Activated CD4-positive, alpha-beta T cell treated with anti-CD3 and anti-CD28 coated beads, Interleukin-2, amount 10 ng/mL, durations not matched to agents 24 days and 14 days (primary cell): Measurements from ENCODE around the gene ESPL1. TPM values are rescaled to one million over a fixed set of nuclear protein-coding genes. Genes with fewer than 3 reads are reported as not detected.

ENCODE experiments used
- DNase-seq: peaks from one replicate; pipeline ENCODE4 v3.0.0; 2022
- H3K27ac Mint-ChIP-seq: one replicate; pipeline ENCODE4 v1.8.0; 2022; ENCODE audit warnings: mild to moderate bottlenecking, mixed read lengths
- H3K27me3 Mint-ChIP-seq: one replicate; pipeline ENCODE4 v1.8.0; 2022; ENCODE audit warnings: mixed read lengths
- H3K36me3 Mint-ChIP-seq: one replicate; pipeline ENCODE4 v1.8.0; 2022; ENCODE audit warnings: low read depth, mild to moderate bottlenecking, mixed read lengths
- H3K4me1 Mint-ChIP-seq: one replicate; pipeline ENCODE4 v1.8.0; 2021; ENCODE audit warnings: mixed read lengths
- H3K4me3 Mint-ChIP-seq: one replicate; pipeline ENCODE4 v1.8.0; 2022; ENCODE audit warnings: mild to moderate bottlenecking, moderate library complexity, mixed read lengths
- H3K9me3 Mint-ChIP-seq: one replicate; pipeline ENCODE4 v1.8.0; 2021; ENCODE audit warnings: mixed read lengths
- intact Hi-C: fragments of 100-400 bp; cut with micrococcal nuclease; formaldehyde crosslinking; loops from one replicate; pipeline ENCODE4 v1.15.1; 2023
- total RNA-seq: library from RNA; stranded (reverse); gene quantifications from 2 replicates; pipeline ENCODE4 v1.2.3, GENCODE V29; 2022

ESPL1 gene
- total RNA-seq, 1 donor from 2014 or later, result 76.7 TPM

GRCh38 chr12:53235164-53235563 is 32.9 kb upstream of the ESPL1 start:
- Mint-ChIP-seq H3K9me3 (no peaks in the 10 kb centered on the region), H3K4me1 (peaks cover 47% of the 10 kb centered on the region), H3K36me3 (no peaks in the 10 kb centered on the region), H3K4me3 (peak overlapping the region; percentile 42), H3K27me3 (no peaks in the 10 kb centered on the region), H3K27ac (peak overlapping the region; percentile 69)
- DNase-seq, result no peak
- intact Hi-C loops, result no loop called here

GRCh38 chr12:53235742-53236442 is 32.2 kb upstream of the ESPL1 start:
- no peaks in the 10 kb centered on the region for H3K36me3 Mint-ChIP-seq
- no peaks in the 10 kb centered on the region for H3K9me3 Mint-ChIP-seq
- intact Hi-C loops, result loop anchor here (1.0 kb wide), 2 partner anchors 15 to 17 kb away; no protein-coding TSS in a partner anchor
- peak overlapping the region; percentile 74 for H3K27ac Mint-ChIP-seq
- peaks cover 43% of the 10 kb centered on the region for H3K4me1 Mint-ChIP-seq
- no peaks in the 10 kb centered on the region for H3K27me3 Mint-ChIP-seq
- DNase-seq, result peak; percentile 70
- peak overlapping the region; percentile 70 for H3K4me3 Mint-ChIP-seq

- H3K27me3 Mint-ChIP-seq, result no peaks in the 10 kb centered on the region
- H3K9me3 Mint-ChIP-seq, result no peaks in the 10 kb centered on the region
- H3K27ac Mint-ChIP-seq, result peak overlapping the region; percentile 74
- no peaks in the 10 kb centered on the region for H3K36me3 Mint-ChIP-seq
- intact Hi-C loops, result loop anchor here (1.0 kb wide), 2 partner anchors 15 to 17 kb away; no protein-coding TSS in a partner anchor
- DNase-seq, result peak; percentile 76
- peak overlapping the region; percentile 70 for H3K4me3 Mint-ChIP-seq
- peaks cover 41% of the 10 kb centered on the region for H3K4me1 Mint-ChIP-seq
Observed at GRCh38 chr12:53236443-53237111, 31.5 kb upstream of the ESPL1 start.

GRCh38 chr12:53239643-53240258 is 28.3 kb upstream of the ESPL1 start:
- intact Hi-C loops, result no loop called here
- Mint-ChIP-seq H3K36me3 (no peaks in the 10 kb centered on the region), H3K27ac (peak overlapping the region; percentile 12), H3K4me1 (peaks cover 29% of the 10 kb centered on the region), H3K27me3 (peaks cover 21% of the 10 kb centered on the region), H3K9me3 (no peaks in the 10 kb centered on the region), H3K4me3 (no peak overlapping the region)
- DNase-seq, result no peak

DNA sequence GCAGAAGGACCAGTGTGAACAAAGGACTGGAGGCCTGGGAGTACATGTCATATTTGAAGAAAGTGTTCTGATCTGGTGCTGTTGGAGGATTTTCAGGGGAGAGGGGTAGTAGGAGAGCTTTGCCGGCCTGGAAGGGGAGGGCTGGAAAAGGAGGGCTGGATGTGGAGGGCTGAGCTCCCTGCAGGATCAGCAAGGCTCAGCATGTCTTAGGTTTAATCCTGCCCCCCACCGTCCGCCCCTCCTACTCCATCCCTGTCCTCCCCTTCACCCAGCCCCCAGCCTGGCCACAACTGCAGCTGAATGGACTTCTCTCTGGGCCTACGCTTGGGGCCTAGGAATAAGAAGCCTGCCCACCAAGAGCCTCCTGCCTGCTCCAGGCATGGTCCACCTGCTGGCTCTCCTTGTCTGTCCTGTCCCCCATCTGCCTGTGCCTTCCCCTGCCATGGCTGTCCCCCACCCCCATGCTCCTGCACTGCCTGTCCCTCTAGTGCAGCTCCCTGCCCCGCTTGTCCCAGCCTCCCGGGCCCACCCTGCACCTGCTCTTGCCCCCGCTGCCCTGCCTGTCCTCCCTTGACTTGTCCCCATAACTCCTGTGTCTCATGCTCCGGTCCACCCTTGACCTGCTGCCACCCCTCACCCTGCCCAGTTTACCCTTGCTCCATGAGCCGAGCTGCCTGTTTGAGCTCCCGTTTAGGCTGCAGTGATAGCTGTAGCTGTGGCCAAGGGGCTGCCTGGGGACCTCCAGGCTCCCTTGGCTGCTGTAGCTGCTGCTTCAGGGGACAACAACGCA is 26.3 kb upstream of the ESPL1 start:
- no peak overlapping the region for H3K27ac Mint-ChIP-seq
- no peaks in the 10 kb centered on the region for H3K36me3 Mint-ChIP-seq
- DNase-seq, result peak; percentile 52
- peaks cover 26% of the 10 kb centered on the region for H3K27me3 Mint-ChIP-seq
- intact Hi-C loops, result no loop called here
- H3K4me1 Mint-ChIP-seq, result peaks cover 12% of the 10 kb centered on the region
- H3K9me3 Mint-ChIP-seq, result no peaks in the 10 kb centered on the region
- no peak overlapping the region for H3K4me3 Mint-ChIP-seq

- intact Hi-C loops, result no loop called here
- no peaks in the 10 kb centered on the region for H3K9me3 Mint-ChIP-seq
- H3K36me3 Mint-ChIP-seq, result no peaks in the 10 kb centered on the region
- H3K27ac Mint-ChIP-seq, result no peak overlapping the region
- H3K27me3 Mint-ChIP-seq, result peaks cover 26% of the 10 kb centered on the region
- DNase-seq, result peak; percentile 52
- no peak overlapping the region for H3K4me3 Mint-ChIP-seq
- peaks cover 6% of the 10 kb centered on the region for H3K4me1 Mint-ChIP-seq
Observed at GRCh38 chr12:53244337-53244736, 23.8 kb upstream of the ESPL1 start.

DNA sequence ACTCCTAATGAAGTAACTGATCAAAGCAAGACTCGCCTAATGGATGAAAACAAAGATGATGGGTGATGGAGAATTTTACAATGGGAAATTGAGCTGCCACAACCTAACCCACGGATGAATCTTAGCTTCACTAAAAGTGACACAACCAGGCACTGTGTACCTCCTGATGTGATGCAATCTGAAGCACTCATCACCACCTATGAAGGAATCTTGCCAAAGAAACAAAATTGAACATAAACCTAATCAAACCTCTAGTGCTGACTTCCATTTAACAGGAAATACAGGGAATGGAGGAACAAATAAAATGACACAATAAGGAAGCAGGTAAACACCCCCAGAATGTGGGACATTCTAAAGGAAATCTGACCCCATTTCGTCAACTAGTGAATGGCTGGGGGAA is 22.8 kb upstream of the ESPL1 start:
- H3K27me3 Mint-ChIP-seq, result peaks cover 26% of the 10 kb centered on the region
- intact Hi-C loops, result no loop called here

DNA sequence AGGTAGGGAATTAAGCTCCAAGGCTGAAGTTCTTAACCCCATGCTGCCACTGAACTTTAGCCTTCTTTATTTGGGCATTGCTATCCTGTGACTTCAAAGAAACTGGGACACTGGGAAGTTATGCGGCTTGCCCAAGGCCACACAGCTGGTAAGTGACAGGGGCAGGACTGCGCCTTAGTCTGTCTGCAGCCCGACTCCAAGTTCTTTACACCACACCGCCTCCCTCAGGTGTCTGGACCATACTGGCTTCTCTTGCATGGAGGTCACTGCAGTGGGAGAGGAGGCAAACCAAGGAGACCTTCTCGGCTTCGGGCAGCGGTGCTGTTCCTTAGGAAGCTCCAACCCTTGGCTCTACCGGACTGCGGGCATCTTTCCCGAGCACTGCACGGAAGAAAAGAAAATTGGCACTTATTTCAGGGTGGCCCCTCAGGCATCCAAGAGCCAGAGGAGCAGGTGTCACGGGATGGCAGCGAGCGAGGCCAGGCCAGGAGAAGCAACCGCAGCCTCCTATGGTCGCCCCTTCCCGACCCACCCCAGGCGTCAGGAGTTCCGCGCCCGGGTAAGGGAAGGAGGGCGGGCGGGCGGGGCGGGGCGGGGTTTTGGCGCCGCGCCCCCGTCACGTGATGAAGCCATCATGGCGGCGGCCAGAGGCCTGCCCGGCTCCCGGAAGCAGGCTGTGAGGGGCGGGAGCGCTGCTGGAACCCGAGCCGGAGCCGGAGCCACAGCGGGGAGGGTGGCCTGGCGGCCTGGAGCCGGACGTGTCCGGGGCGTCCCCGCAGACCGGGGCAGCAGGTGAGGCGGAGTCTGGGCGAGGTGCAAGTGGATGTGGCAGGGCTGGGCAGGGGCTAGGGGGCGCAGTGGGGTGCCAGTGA is 16.4 kb upstream of the ESPL1 start:
- Mint-ChIP-seq H3K27ac (peak overlapping the region; percentile 93), H3K4me1 (peaks cover 41% of the 10 kb centered on the region), H3K36me3 (peaks cover 23% of the 10 kb centered on the region), H3K9me3 (no peaks in the 10 kb centered on the region), H3K4me3 (peak overlapping the region; percentile 95), H3K27me3 (no peaks in the 10 kb centered on the region)
- intact Hi-C loops, result loop anchor here (1.0 to 5.0 kb wide), 8 partner anchors 15 to 92 kb away; partner anchors contain the start of genes CSAD, ESPL1, MYG1 and PFDN5
- peak; percentile 94 for DNase-seq

More for the DNA sequence above, 22.8 kb upstream of the ESPL1 start:
- H3K4me3 Mint-ChIP-seq, result no peak overlapping the region
- DNase-seq, result no peak
- no peak overlapping the region for H3K27ac Mint-ChIP-seq
- peaks cover 6% of the 10 kb centered on the region for H3K4me1 Mint-ChIP-seq
- H3K9me3 Mint-ChIP-seq, result no peaks in the 10 kb centered on the region
- H3K36me3 Mint-ChIP-seq, result no peaks in the 10 kb centered on the region

DNA sequence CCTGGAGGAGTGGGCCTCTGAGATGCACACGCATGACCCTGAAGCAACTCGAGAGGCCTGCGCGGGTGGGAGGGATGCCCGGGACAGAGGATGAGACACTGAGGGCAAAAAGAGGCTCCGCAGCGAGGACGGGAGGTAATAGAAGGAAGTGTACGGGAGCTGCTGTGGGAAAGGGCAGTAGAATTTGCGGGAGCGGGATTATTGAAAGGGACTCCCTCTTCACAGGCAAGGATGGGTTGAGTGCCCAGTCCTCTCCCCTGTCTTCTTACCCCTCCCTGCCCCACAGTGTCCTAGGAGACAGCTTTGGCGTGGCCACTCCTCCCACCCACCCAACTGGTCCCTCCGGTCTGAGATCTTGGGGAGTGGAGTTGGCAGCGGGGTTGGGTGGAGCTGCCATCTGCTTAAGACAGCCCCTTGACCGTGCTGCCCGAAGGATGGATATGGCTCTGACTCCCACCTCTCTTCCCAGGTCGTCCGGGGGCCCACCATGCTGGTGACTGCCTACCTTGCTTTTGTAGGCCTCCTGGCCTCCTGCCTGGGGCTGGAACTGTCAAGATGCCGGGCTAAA is 15.7 kb upstream of the ESPL1 start:
- Mint-ChIP-seq H3K27me3 (no peaks in the 10 kb centered on the region), H3K4me3 (peak overlapping the region; percentile 95), H3K36me3 (peaks cover 23% of the 10 kb centered on the region), H3K4me1 (peaks cover 41% of the 10 kb centered on the region), H3K9me3 (no peaks in the 10 kb centered on the region), H3K27ac (peak overlapping the region; percentile 93)
- no peak for DNase-seq
- intact Hi-C loops, result loop anchor here (1.0 to 5.0 kb wide), 3 partner anchors 16 to 72 kb away; partner anchors contain the start of genes CSAD, ESPL1, MYG1 and PFDN5

- no peak for DNase-seq
- Mint-ChIP-seq H3K4me3 (peak overlapping the region; percentile 95), H3K9me3 (no peaks in the 10 kb centered on the region), H3K27ac (peak overlapping the region; percentile 93), H3K36me3 (peaks cover 25% of the 10 kb centered on the region), H3K4me1 (peaks cover 41% of the 10 kb centered on the region), H3K27me3 (no peaks in the 10 kb centered on the region)
- intact Hi-C loops, result loop anchor here (2.0 to 5.0 kb wide), 2 partner anchors 44 to 72 kb away; partner anchors contain the start of genes CSAD, MYG1, PFDN5 and ZNF740
Observed at GRCh38 chr12:53253298-53253697, 14.8 kb upstream of the ESPL1 start.

DNA sequence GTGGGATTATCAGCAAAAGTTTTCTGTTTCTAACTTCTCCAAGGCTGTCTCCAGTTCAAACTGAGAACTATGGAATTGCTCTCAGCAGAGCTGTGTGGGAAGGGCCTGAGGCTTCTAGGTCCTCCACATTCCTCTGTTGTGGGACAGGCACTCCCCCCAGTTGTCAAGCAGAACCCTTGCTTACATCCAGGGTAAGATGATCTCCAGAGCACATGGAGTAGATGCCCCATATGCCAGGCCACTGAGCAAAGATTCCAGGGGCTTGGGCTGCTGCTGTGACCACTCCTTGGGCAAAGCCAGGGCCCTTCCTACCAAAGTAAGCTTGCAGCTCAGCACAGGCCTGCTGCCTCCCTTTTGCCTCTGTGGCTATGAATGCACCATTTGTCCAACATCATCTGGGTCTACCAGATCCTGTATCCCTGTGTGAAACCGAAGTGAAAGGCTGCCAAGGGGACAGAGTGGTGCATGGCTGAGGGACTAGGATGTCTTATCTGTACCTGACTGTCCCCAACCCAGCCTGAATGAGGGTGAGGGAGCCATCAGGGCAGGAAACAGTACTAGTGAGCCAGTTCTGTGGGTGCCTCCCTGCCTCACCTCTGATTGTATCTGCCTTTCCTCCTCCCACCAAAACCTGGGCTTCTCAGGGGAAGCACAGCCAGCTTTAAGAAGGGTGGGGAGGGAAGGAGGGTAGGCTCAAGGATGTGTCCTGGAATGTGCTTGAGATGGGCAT is 13.1 kb upstream of the ESPL1 start:
- H3K27me3 Mint-ChIP-seq, result no peaks in the 10 kb centered on the region
- peak overlapping the region; percentile 45 for H3K27ac Mint-ChIP-seq
- peaks cover 44% of the 10 kb centered on the region for H3K4me1 Mint-ChIP-seq
- intact Hi-C loops, result loop anchor here (5.0 kb wide), 1 partner anchor 42 kb away; the partner anchor contains the start of genes MYG1 and PFDN5
- DNase-seq, result peak; percentile 62
- peaks cover 25% of the 10 kb centered on the region for H3K36me3 Mint-ChIP-seq
- no peak overlapping the region for H3K4me3 Mint-ChIP-seq
- no peaks in the 10 kb centered on the region for H3K9me3 Mint-ChIP-seq

DNA sequence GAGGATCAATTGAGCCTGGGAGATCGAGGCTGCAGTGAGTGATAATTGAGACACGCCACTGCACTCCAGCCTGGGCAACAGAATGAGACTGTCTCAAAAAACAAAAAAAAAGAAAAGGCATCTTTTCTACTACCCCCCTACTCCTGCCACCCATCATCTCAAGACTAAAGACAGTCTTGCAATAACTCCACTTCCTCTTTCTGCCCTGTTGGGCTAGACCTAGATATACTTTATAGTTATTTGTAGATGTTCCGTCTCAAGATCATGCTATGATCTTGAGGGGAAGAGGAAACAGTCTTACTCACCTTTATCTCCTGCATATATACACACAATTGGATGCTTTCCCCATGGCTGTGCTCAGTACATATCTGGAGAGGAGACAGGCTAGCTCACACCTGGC is 12.1 kb upstream of the ESPL1 start:
- no peak for DNase-seq
- Mint-ChIP-seq H3K9me3 (no peaks in the 10 kb centered on the region), H3K36me3 (peaks cover 25% of the 10 kb centered on the region), H3K4me1 (peaks cover 43% of the 10 kb centered on the region), H3K4me3 (no peak overlapping the region), H3K27ac (no peak overlapping the region), H3K27me3 (no peaks in the 10 kb centered on the region)
- intact Hi-C loops, result no loop called here
